Fibroblast of lung (primary cell): ENCODE data around the gene ASTN2. TPM values are rescaled to one million over a fixed set of nuclear protein-coding genes. Genes with fewer than 3 reads are reported as not detected.

Experiments used
- DNase-seq, 2 donors: peaks; one replicate each; pipeline versions ENCODE4 v3.0.0 to v3.0.0-alpha.2; 2010; ENCODE audit warnings: low read depth in 2 of 2
- H2AFZ ChIP-seq: 2 replicates; pipeline ENCODE4 v1.5.1; 2012; ENCODE audit warnings: low read length, control low read depth, inconsistent platforms
- H3K27ac ChIP-seq: 2 replicates; pipeline ENCODE4 v1.5.1; 2011; ENCODE audit warnings: low read length, control low read depth; ENCODE audit not compliant: insufficient read depth
- H3K27me3 ChIP-seq: 2 replicates; pipeline ENCODE4 v1.5.1; 2011; ENCODE audit warnings: mild to moderate bottlenecking, low read length; ENCODE audit not compliant: control insufficient read depth, insufficient read depth
- H3K36me3 ChIP-seq: 2 replicates; pipeline ENCODE4 v1.5.1; 2011; ENCODE audit warnings: low read length; ENCODE audit not compliant: control insufficient read depth, insufficient read depth
- H3K4me1 ChIP-seq: 2 replicates; pipeline ENCODE4 v1.5.1; 2011; ENCODE audit warnings: low read length; ENCODE audit not compliant: control insufficient read depth, insufficient read depth; ENCODE audit errors: extremely low read depth
- H3K4me2 ChIP-seq: 2 replicates; pipeline ENCODE4 v1.5.1; 2011; ENCODE audit warnings: low read length, control low read depth; ENCODE audit not compliant: insufficient read depth; ENCODE audit errors: extremely low read depth
- H3K4me3 ChIP-seq, 4 experiments: fragments of 200-600 bp in 1 of 4; sonication (generic) in 1 of 4; replicated peaks in 1 of 4; 2 replicates each; pipeline ENCODE4 v1.5.1; 2011 to 2016; ENCODE audit warnings: low read length in 4 of 4, low read depth in 3 of 4, mild to moderate bottlenecking in 3 of 4, control low read depth in 2 of 4, inconsistent platforms in 1 of 4, mixed read lengths in 1 of 4; ENCODE audit not compliant: insufficient read depth in 1 of 4; ENCODE audit errors: control extremely low read depth in 1 of 4
- H3K79me2 ChIP-seq: 2 replicates; pipeline ENCODE4 v1.5.1; 2012; ENCODE audit warnings: mild to moderate bottlenecking, low read length, inconsistent platforms; ENCODE audit not compliant: control insufficient read depth, insufficient read depth
- H3K9ac ChIP-seq: 2 replicates; pipeline ENCODE4 v1.5.1; 2011; ENCODE audit warnings: mild to moderate bottlenecking, low read length, control low read depth; ENCODE audit not compliant: insufficient read depth
- H3K9me3 ChIP-seq: 2 replicates; pipeline ENCODE4 v1.5.1; 2012; ENCODE audit warnings: low read depth, low read length; ENCODE audit not compliant: control insufficient read depth, insufficient read depth
- H4K20me1 ChIP-seq: 2 replicates; pipeline ENCODE4 v1.5.1; 2011; ENCODE audit warnings: low read length; ENCODE audit not compliant: control insufficient read depth, insufficient read depth; ENCODE audit errors: extremely low read depth
- EZH2 ChIP-seq: IDR thresholded peaks from 2 replicates; pipeline ENCODE4 v1.5.1; 2012; ENCODE audit warnings: low read length, control low read depth, mild to moderate bottlenecking; ENCODE audit errors: missing control alignments
- polyA plus RNA-seq, 2 donors: library from polyadenylated mRNA; depleted of rRNA in 1 of 2; stranded (reverse) in 1 of 2; unstranded in 1 of 2; fragments of >200 nt; gene quantifications; 2 replicates each; pipeline ENCODE4 v1.2.1, GENCODE V29; 2011 to 2012; ENCODE audit warnings: missing spikeins in 1 of 2
- total RNA-seq: library from RNA; depleted of rRNA; stranded (reverse); fragments of >200 nt; gene quantifications from 2 replicates; pipeline ENCODE4 v1.2.1, GENCODE V29; 2014
- TF ChIP-seq, protein P1 (sequence below), 2 donors: IDR thresholded peaks in 1 of 2; conservative IDR thresholded peaks in 1 of 2; 1 replicate in 1 of 2; 2 replicates in 1 of 2; pipeline ENCODE4 v1.5.1; 2011 to 2012; ENCODE audit warnings: low read length in 2 of 2, control low read depth in 1 of 2, inconsistent platforms in 1 of 2, low read depth in 1 of 2, mild to moderate bottlenecking in 1 of 2

ASTN2 gene
- total and polyA plus RNA-seq, 2 donors (not counting 1 experiment from before 2014, with no cell fraction given), result 2.2 to 19.2 TPM

DNA sequence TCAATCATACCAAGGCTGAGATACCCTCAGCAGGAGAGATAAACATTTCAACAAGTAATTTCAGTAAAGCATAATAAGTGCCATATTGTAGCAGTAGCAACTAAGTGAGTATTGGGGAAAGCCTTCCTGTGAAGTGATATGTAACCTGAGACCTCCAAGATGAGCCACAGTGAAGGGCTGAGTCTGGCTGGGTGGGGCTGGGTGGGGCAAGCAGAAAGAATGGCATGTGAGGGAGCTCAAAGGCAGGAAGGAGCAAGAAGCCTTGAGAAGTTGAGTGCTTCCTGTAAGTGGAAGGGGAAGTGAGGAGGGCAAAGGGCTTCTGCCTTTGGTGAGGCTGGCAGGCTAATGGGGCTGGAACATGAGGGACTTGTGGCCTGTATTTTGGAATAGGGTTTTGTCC, 19.7 kb upstream of the ASTN2 start:
- H3K9ac ChIP-seq, result no peak overlapping the region
- H3K9me3 ChIP-seq, result no peaks in the 10 kb centered on the region
- no peak overlapping the region for H2AFZ ChIP-seq
- H3K4me1 ChIP-seq, result no peaks in the 10 kb centered on the region
- H3K27me3 ChIP-seq, result no peaks in the 10 kb centered on the region
- TF ChIP-seq, protein P1, sequence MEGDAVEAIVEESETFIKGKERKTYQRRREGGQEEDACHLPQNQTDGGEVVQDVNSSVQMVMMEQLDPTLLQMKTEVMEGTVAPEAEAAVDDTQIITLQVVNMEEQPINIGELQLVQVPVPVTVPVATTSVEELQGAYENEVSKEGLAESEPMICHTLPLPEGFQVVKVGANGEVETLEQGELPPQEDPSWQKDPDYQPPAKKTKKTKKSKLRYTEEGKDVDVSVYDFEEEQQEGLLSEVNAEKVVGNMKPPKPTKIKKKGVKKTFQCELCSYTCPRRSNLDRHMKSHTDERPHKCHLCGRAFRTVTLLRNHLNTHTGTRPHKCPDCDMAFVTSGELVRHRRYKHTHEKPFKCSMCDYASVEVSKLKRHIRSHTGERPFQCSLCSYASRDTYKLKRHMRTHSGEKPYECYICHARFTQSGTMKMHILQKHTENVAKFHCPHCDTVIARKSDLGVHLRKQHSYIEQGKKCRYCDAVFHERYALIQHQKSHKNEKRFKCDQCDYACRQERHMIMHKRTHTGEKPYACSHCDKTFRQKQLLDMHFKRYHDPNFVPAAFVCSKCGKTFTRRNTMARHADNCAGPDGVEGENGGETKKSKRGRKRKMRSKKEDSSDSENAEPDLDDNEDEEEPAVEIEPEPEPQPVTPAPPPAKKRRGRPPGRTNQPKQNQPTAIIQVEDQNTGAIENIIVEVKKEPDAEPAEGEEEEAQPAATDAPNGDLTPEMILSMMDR (conservative IDR thresholded peaks at IDR 0.05 in 1 of 2, IDR thresholded peaks at IDR 0.05 in 1 of 2; ENCODE audit: low read depth in 1 of 2, low read length in 2 of 2), result no peak
- no peak for TF ChIP-seq EZH2
- H3K36me3 ChIP-seq, result no peaks in the 10 kb centered on the region
- no peak overlapping the region for H3K27ac ChIP-seq
- H3K4me3 ChIP-seq, result no peak overlapping the region
- H3K4me2 ChIP-seq, result no peak overlapping the region
- no peaks in the 10 kb centered on the region for H3K79me2 ChIP-seq
- peaks cover 1% of the 10 kb centered on the region for H4K20me1 ChIP-seq
- DNase-seq, result no peak

DNA sequence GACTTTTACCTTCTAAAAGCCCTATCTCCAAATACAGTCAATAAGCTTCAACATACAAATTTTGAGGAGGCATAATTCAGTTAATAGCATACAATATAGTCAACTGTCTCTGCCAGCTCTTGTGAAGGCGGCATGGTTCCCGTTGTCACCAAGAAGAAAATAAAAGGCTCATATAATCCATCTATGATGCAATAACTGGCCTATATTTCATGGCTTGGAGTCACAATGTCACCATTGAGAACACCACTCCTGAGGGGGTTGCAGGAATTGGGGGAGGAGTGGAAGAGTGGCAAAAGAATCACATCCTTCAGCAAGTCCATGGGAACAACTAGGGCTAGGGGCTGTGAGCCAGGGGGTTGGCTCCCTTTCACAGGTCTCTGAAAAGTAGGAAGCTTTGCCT, 16.0 kb upstream of the ASTN2 start:
- H3K9me3 ChIP-seq, result no peaks in the 10 kb centered on the region
- no peak overlapping the region for H2AFZ ChIP-seq
- H3K79me2 ChIP-seq, result no peaks in the 10 kb centered on the region
- no peak overlapping the region for H3K9ac ChIP-seq
- peaks cover 1% of the 10 kb centered on the region for H4K20me1 ChIP-seq
- H3K4me1 ChIP-seq, result no peaks in the 10 kb centered on the region
- no peak for DNase-seq
- H3K4me2 ChIP-seq, result no peak overlapping the region
- TF ChIP-seq, protein P1 (conservative IDR thresholded peaks at IDR 0.05 in 1 of 2, IDR thresholded peaks at IDR 0.05 in 1 of 2; ENCODE audit: low read depth in 1 of 2, low read length in 2 of 2), result no peak
- no peak for TF ChIP-seq EZH2
- no peaks in the 10 kb centered on the region for H3K27me3 ChIP-seq
- no peak overlapping the region for H3K4me3 ChIP-seq
- H3K36me3 ChIP-seq, result no peaks in the 10 kb centered on the region
- H3K27ac ChIP-seq, result no peak overlapping the region

DNA sequence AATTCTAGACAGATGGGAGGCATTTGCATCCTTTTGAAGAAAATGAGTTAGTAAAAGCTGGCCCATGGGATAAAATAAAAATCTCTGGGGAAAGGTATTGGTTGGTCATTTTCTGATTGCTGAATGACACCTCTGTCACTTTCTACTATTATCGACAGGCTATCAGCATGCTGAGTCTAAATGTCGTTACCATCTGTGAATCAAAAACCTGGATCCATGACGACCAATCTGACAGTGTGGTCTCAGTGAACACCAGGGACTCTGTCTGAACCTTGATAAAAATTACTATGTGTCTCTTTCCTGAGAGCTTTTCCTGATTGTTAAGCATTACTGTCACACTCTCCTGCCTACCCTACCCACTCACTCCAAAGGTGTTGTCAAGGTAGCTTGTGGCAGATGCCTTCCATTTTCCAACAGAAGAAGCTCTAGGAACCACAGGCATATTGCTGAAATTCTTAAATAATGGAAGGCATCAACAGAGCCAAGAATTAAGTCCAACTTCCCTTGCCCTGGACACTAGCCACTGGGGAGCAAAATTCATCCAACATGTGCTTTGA, 12.6 kb upstream of the ASTN2 start:
- no peak overlapping the region for H3K4me3 ChIP-seq
- no peaks in the 10 kb centered on the region for H3K4me1 ChIP-seq
- no peak overlapping the region for H3K27ac ChIP-seq
- H3K9ac ChIP-seq, result no peak overlapping the region
- TF ChIP-seq, protein P1 (conservative IDR thresholded peaks at IDR 0.05 in 1 of 2, IDR thresholded peaks at IDR 0.05 in 1 of 2; ENCODE audit: low read depth in 1 of 2, low read length in 2 of 2), result no peak
- no peak for TF ChIP-seq EZH2
- H4K20me1 ChIP-seq, result peaks cover 1% of the 10 kb centered on the region
- H2AFZ ChIP-seq, result no peak overlapping the region
- no peak overlapping the region for H3K4me2 ChIP-seq
- no peaks in the 10 kb centered on the region for H3K27me3 ChIP-seq
- H3K9me3 ChIP-seq, result no peaks in the 10 kb centered on the region
- H3K79me2 ChIP-seq, result no peaks in the 10 kb centered on the region
- no peaks in the 10 kb centered on the region for H3K36me3 ChIP-seq
- DNase-seq, result no peak
